Measurements from ENCODE around the gene CD9. TPM values are rescaled to one million over a fixed set of nuclear protein-coding genes. Genes with fewer than 3 reads are reported as not detected.

The CD9 gene
- total and polyA plus RNA-seq, 2 donors (not counting 1 experiment from before 2014, with no cell fraction given) = 520 to 856 TPM

DNA sequence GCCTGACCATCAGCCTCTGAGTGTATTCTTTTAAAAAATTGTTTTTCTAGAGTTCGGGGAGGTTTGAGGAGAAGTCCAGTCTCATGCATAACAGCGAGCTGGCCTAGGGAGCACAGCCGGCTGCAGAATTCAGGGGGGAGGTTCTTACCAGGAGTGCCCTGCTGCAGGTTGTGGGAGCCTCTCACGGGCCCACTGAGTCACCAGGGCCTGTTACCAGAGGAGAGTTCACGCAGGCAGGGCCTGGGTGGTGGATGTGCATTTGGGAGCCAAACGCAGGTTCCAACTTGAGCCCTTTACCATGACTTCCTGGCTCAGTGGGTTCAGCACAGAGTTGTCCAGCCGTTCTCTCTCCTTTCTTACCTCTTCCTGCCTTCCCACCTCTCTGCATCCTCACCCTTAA is 14.4 kb downstream of the CD9 start:
- Histone ChIP-seq H3K4me2 (ENCODE audit: extremely low read depth, insufficient read depth, low read length) (no peak overlapping the region), H3K27ac (ENCODE audit: insufficient read depth, low read length) (no peak overlapping the region), H2AFZ (ENCODE audit: low read length) (no peak overlapping the region), H3K4me1 (ENCODE audit: control insufficient read depth, extremely low read depth, insufficient read depth, low read length) (peaks cover 18% of the 10 kb centered on the region), H3K79me2 (ENCODE audit: control insufficient read depth, insufficient read depth, low read length) (peaks cover 78% of the 10 kb centered on the region), H4K20me1 (ENCODE audit: control insufficient read depth, extremely low read depth, insufficient read depth, low read length) (no peaks in the 10 kb centered on the region), H3K9me3 (ENCODE audit: control insufficient read depth, insufficient read depth, low read depth, low read length) (no peaks in the 10 kb centered on the region), H3K4me3 (replicated peaks in 1 of 4; ENCODE audit: control extremely low read depth in 1 of 4, insufficient read depth in 1 of 4, low read depth in 3 of 4, low read length in 4 of 4) (no peak overlapping the region), H3K27me3 (ENCODE audit: control insufficient read depth, insufficient read depth, low read length) (no peaks in the 10 kb centered on the region), H3K9ac (ENCODE audit: insufficient read depth, low read length) (no peak overlapping the region), H3K36me3 (ENCODE audit: control insufficient read depth, insufficient read depth, low read length) (no peaks in the 10 kb centered on the region)
- DNase-seq (ENCODE audit: low read depth in 2 of 2) = no peak
- no peak for TF ChIP-seq EZH2 (IDR thresholded peaks at IDR 0.05; ENCODE audit: low read length, missing control alignments)
- TF ChIP-seq, protein P1, sequence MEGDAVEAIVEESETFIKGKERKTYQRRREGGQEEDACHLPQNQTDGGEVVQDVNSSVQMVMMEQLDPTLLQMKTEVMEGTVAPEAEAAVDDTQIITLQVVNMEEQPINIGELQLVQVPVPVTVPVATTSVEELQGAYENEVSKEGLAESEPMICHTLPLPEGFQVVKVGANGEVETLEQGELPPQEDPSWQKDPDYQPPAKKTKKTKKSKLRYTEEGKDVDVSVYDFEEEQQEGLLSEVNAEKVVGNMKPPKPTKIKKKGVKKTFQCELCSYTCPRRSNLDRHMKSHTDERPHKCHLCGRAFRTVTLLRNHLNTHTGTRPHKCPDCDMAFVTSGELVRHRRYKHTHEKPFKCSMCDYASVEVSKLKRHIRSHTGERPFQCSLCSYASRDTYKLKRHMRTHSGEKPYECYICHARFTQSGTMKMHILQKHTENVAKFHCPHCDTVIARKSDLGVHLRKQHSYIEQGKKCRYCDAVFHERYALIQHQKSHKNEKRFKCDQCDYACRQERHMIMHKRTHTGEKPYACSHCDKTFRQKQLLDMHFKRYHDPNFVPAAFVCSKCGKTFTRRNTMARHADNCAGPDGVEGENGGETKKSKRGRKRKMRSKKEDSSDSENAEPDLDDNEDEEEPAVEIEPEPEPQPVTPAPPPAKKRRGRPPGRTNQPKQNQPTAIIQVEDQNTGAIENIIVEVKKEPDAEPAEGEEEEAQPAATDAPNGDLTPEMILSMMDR (conservative IDR thresholded peaks at IDR 0.05 in 1 of 2, IDR thresholded peaks at IDR 0.05 in 1 of 2; ENCODE audit: low read depth in 1 of 2, low read length in 2 of 2) = no peak

DNA sequence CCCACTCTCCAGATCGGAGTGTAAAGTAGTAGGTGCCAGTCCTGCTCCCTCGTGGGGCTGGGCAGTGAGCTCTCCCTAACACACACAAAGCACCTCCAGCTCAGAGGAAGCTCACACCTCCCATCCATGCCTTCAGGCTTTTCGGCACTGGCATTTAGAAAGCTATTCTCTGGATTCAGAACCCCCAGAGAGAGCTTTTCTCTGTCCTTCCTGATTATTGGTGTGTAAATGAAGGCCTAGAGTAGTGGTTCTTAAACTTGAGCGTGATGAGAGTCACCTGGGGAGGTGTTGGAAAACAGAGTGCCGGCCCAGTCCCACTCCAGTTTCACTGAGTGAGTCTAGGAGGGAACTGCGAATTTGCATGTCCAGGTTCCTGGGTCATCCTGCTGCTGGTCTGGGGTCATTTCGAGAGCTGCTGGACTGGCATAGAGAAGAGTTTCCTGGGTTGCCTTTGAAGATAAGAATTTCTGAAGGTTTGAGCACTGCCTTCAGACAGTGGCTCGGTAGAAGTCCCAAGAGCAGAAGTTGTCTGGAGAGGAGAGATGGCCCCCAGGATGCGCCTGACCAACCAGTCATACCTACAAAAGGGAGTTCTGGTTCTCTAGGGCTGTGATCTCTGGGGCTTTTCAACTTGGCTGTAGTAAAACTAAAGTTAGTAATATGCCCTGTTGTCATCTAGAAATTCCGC is 15.1 kb downstream of the CD9 start:
- Histone ChIP-seq H3K27me3 (ENCODE audit: control insufficient read depth, insufficient read depth, low read length) (no peaks in the 10 kb centered on the region), H3K9ac (ENCODE audit: insufficient read depth, low read length) (no peak overlapping the region), H2AFZ (ENCODE audit: low read length) (no peak overlapping the region), H3K4me1 (ENCODE audit: control insufficient read depth, extremely low read depth, insufficient read depth, low read length) (peaks cover 18% of the 10 kb centered on the region), H4K20me1 (ENCODE audit: control insufficient read depth, extremely low read depth, insufficient read depth, low read length) (no peaks in the 10 kb centered on the region), H3K9me3 (ENCODE audit: control insufficient read depth, insufficient read depth, low read depth, low read length) (no peaks in the 10 kb centered on the region), H3K27ac (ENCODE audit: insufficient read depth, low read length) (peak overlapping the region; percentile 61), H3K4me2 (ENCODE audit: extremely low read depth, insufficient read depth, low read length) (no peak overlapping the region), H3K36me3 (ENCODE audit: control insufficient read depth, insufficient read depth, low read length) (peaks cover 2% of the 10 kb centered on the region), H3K79me2 (ENCODE audit: control insufficient read depth, insufficient read depth, low read length) (peaks cover 78% of the 10 kb centered on the region), H3K4me3 (replicated peaks in 1 of 4; ENCODE audit: control extremely low read depth in 1 of 4, insufficient read depth in 1 of 4, low read depth in 3 of 4, low read length in 4 of 4) (no peak overlapping the region)
- no peak for TF ChIP-seq EZH2 (IDR thresholded peaks at IDR 0.05; ENCODE audit: low read length, missing control alignments)
- TF ChIP-seq, protein P1 (conservative IDR thresholded peaks at IDR 0.05 in 1 of 2, IDR thresholded peaks at IDR 0.05 in 1 of 2; ENCODE audit: low read depth in 1 of 2, low read length in 2 of 2) = no peak
- no peak for DNase-seq (ENCODE audit: low read depth in 2 of 2)

DNA sequence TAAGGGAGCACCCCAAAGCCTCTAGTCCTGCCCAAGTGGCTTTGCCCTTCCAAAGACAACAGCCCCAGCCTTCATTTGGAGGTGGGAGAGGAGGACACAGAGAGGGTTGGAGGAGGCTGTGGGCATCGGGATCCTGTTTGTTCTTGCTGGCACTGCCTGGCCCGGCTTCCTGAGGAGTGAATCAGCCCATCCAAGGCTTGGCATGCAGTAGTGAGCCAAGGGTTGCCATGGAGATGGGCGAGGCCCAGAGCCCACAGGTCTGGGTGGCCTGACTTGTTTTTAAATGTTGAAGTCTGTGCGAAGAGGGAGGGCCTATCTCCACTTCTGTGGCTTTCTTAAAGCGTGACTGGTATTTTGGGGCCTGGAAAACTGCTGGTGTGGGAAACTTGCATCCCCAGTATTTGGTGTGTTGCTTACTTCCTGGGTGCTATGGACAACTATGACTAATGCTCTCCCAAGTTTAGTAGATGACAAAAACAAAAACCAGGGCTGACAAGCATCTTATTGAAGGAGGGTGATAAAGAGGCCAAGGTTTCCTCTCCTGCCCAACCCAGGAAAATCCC is 15.8 kb downstream of the CD9 start:
- peak overlapping the region; percentile 61 for H3K27ac ChIP-seq (ENCODE audit: insufficient read depth, low read length)
- peak overlapping the region; percentile 60 for H3K4me2 ChIP-seq (ENCODE audit: extremely low read depth, insufficient read depth, low read length)
- peaks cover 2% of the 10 kb centered on the region for H3K36me3 ChIP-seq (ENCODE audit: control insufficient read depth, insufficient read depth, low read length)
- no peaks in the 10 kb centered on the region for H3K27me3 ChIP-seq (ENCODE audit: control insufficient read depth, insufficient read depth, low read length)
- H2AFZ ChIP-seq (ENCODE audit: low read length) = no peak overlapping the region
- no peaks in the 10 kb centered on the region for H4K20me1 ChIP-seq (ENCODE audit: control insufficient read depth, extremely low read depth, insufficient read depth, low read length)
- H3K9me3 ChIP-seq (ENCODE audit: control insufficient read depth, insufficient read depth, low read depth, low read length) = no peaks in the 10 kb centered on the region
- peaks cover 79% of the 10 kb centered on the region for H3K79me2 ChIP-seq (ENCODE audit: control insufficient read depth, insufficient read depth, low read length)
- peaks cover 18% of the 10 kb centered on the region for H3K4me1 ChIP-seq (ENCODE audit: control insufficient read depth, extremely low read depth, insufficient read depth, low read length)
- no peak overlapping the region for H3K4me3 ChIP-seq (replicated peaks in 1 of 4; ENCODE audit: control extremely low read depth in 1 of 4, insufficient read depth in 1 of 4, low read depth in 3 of 4, low read length in 4 of 4)
- no peak overlapping the region for H3K9ac ChIP-seq (ENCODE audit: insufficient read depth, low read length)
- peak; percentile 80 to 92 for DNase-seq (ENCODE audit: low read depth in 2 of 2)
- TF ChIP-seq EZH2 (IDR thresholded peaks at IDR 0.05; ENCODE audit: low read length, missing control alignments) = no peak
- TF ChIP-seq, protein P1 (conservative IDR thresholded peaks at IDR 0.05 in 1 of 2, IDR thresholded peaks at IDR 0.05 in 1 of 2; ENCODE audit: low read depth in 1 of 2, low read length in 2 of 2) = no peak

All from fibroblast of lung (primary cell).